Measurements from ENCODE around the gene NR3C1.

NR3C1 gene

DNA sequence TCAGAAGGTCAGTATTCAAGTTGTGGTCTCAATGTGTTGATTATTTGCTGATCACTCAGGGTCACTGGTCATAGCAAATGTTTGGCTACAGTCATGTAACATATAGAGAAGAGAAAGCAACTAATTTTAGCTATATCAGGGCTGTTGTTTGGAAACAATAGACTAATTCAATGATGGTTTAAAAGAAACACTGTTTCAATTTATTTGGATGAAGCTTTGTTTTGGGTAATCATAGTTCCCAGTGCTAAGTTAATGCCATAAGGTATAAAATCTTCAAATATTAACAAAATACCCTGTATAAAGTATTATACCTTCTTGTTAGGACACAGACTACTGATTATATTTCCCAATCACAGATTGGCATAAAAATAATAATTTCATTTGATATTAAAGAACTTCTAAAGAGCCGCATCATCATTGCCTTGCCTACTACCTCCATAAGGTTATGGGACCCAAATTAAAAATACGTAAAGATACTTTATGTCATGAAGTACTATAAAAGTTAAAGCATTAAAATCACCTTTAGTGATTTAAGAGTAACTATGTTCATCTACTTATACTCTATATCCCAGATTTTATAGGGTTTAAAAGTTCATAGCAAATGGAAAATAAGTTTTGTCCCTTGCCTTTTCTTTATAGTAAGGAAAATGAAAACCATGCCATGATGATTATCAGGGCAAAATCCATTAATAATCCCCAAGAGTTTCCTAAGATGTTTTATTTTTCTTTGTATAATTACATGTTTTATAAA is 6.0 kb downstream of the NR3C1 start:
- no peak for DNase-seq

DNA sequence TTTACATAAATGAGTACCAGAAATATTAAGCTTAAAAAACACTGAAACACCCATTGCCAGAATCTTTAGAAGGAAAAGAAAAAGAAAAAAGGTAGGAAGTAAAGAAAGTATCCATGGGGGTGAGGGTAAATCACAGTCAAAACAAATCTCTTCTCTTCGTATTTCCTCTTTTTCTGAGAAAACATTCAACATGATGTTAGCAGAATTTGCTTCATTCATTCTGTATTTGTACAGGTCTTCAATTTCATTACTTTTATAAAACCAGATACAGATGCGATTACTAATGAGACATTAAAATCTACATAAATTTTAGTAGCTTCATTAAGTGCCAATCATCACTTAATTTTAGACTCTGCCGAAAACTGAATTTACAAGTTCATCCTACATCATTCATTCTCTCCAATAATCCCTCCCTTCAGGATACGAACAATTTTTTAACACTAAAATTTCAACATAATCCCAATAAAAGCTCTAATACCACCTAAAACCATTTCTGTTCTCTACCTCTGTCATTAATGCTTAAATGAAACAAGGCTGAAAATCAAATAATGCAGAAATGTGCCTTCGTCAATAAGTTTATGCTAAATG is 7.0 kb downstream of the NR3C1 start:
- DNase-seq = no peak

DNA sequence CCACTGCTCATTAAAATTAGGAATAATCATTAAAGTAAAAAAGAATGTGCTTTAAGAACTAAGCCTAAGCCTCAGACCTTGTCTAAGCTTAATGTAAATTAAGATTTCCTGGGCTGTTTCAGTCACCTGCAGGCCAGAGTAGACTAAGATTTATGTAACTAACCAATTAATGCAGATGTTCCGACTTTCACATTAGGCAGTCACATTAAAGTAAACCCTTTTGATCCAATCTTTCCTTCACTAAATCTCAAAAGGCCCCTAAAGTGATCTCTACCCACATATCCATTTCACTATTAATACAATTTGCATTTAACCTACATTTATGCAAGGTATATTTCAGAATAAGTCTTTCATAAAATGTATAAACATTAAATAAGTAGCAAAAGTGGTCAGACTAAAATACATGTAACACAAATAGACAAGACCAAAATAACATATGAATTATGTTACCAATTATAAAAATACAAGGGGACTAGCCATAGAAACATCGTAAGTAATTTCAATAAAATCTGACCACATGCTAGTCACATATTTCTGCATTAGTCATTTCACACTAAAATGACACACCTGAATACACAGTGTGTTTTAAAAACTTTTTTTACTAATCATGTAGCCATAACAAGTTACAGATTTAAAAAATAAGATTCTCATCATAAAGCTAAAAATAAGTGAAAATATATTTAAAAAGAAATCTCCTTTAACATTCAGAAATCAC is 7.7 kb downstream of the NR3C1 start:
- no peak for DNase-seq

DNA sequence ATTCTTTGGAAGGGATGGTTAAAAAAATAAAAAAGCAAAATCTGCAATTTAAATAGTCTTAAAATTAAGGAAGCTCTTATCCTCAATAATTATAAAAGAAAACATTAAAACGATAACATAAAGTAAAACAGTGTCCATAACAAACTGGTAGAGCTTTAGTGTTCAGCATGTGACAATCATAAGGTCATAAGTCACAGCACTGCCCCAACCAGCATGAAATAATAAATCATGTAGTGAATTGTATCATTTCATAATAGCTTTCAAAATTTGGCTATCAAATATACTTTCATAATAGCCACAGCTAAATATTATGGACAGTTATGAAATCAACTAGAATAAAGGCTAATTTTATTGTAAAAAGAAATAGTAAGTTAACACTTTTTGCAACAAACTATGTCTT is 10.0 kb downstream of the NR3C1 start:
- no peak for DNase-seq

DNA sequence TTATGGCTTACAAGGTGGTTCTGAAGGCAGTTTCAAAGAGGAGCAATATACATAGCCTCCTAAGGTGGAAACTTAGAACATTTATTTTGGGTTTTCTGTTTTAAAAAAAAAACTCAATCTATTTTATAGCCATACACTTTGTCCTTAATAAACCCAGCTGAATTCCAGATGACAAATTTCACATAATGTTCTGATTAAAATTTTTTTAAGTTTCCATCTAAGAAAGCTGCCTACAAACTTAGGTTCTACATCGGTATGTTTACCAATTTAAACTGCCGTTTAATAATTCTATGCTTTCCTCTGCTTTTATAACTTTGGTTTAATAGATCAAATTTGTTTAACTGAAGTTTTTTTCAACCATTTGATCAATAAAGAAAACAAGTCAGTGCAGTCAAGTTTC is 12.5 kb downstream of the NR3C1 start:
- DNase-seq = no peak

DNA sequence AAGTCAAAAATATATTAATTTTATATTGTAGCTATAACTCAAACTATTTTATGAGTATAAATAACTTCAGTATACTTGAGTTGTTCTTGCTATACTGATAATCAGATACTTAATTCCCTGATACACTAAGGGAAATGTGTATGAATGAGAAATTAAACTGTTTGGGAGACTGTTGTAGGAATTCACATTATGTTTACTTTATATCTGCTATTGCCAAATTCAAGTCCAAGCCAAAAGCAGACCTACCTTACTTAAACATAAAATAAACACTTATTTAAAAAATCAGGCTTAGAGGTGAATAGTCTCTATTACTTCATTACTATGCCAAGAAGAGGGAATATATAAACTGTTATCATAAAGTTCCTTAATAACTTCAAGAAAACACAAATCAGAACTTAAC is 13.2 kb downstream of the NR3C1 start:
- DNase-seq = no peak

DNA sequence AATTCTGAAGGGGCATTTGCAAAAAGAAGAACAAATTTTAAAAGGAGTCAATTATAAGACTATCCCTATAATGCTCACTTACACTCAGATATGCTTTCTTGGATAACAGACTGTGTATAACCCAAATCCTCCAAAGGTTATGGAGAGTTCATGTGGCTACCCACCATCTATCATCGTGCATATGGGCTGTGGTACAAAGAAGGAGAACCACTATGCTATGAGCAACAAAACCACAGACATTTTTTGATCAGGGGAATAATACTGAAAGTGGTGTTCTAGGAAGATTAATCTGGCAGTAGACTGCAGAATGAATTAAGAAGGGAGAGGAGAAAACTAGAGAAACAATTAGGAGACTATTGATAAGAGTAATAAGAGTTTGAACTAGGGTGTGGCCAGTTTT is 16.8 kb downstream of the NR3C1 start:
- DNase-seq = no peak

DNA sequence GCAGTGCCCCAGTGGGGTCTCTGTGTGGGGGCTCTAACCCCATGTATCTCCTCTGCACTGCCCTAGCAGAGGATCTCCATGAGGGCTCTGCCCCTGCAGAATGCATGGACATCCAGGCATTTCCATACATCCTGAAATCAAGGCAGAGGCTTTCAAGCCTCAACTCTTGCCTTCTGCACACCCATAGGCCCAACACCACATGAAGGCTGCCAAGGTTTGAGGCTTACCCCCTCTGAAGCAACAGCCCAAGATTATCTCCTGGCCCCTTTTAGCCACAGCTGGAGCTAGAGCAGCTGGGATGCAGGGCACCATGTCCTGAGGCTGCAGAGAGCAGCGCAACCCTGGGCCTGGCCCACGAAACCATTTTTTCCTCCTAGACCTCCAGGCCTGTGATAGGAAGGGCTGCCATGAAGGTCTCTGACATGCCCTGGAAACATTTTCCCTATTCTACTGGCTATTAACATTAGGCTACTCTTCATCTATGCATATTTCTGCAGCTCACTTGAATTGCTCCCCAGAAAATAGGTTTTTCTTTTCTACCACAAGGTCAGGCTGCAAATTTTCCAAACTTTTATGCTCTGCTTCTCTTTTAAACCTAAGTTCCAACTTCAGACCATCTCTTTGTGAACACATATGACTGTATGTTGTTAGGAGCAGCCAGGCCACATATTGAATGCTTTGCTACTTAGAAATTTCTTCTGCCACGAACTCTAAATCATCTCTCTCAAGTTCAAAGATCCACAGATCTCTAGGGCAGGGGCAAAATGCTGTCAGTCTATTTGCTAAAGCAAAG is 18.4 kb downstream of the NR3C1 start:
- DNase-seq = no peak

DNA sequence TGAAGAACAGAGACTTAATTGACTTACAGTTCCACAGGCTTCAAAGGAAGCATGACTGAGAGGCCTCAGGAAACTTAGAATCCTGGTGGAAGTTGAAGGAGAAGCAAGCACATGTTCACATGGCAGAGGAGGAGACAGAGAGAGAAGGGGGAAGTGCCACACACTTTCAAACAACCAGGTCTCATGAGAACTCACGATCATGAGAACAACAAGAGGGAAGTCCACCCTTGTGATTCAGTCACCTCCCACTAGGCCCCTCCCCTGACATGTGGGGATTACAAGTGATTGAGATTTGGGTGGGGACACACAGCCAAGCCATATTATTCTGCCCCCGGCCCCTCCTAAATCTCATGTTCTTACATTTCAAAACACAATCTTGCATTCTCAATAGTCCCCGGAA is 19.5 kb downstream of the NR3C1 start:
- no peak for DNase-seq

DNA sequence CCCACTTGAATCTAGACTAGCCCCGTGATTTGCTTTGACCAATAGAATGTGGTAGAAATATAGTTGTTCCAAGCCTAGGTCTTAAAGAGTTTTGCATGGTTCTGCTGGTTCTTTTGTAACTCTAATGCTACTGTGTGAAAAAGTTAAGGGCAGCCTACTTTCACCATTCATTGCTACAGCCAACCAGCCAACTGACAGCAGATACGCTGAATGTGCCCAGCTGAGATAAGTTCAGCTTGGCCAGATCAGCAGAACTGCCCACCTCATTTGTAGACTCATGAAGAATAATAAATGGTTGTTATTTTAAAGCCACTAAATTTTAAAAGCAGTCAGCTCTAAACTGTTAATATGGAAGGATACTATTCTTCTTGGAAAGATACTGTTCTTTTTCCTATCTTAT is 23.9 kb downstream of the NR3C1 start:
- no peak for DNase-seq

DNA sequence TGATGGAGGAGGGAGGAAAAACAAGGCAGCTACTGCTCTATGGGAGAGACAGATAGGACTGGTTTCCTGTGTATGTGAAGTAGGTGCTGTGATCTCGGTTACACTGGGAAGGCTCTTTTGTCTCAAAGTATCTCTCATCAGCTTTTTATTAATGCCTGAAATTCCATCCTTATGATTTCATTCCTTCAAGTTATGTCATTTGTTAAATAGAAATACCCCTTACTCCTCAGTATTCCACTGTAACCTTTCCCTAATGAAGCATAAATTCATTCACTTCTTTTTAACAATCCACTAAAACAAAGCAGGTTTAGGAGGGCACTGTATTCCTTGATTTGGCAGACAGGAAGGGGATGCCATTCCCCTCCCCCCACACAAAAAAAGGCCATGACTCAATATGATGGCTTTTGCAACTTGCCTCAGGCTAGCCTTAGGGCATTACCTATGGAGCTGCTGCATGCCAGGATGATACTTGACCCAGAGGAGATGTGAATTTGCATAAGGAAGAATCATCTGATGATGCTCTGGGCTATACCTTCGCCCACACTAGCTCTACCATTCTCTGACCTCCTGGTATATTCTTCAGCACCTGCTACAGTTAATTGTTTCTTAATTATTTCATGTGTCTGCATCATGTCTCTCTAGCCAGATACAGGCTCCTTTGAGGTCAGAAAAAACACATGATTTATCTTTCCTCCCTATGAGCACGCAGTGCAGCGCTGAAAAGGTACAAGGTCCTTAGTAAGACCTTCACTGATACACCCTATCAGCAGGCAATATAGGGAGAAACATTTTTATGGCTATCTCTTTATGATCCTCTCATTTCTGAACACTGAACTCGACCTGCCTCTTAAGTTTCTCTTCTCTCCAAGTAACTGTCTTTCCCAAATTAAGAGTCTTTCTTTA is 26.3 kb downstream of the NR3C1 start:
- DNase-seq = peak; percentile 9

DNA sequence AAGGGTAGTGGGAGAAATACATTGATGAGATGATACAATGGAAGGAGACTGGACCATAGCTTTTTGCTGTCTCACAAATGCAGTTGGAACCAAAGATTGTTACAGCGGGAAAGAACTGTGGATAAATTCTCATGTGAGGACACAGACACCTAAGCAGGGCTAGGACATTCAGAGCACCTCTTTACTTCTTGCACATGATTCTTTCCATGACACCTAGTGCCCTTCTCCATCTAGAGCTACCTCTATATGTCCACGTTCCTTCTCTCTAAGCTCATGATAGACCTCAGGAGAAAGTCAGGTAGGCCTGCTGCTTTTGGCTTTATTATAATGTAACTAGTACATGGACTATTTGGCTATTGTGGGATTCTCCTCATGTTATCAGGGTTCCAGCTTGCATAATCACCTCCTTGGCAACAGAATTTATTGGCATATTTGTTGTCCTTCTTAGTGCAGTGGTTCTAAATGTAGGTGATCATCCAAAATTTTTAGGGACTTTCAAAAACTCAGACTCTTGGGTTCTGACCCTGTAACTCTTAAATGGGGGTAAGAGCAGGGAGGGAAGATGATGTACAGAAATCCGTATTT is 27.2 kb downstream of the NR3C1 start:
- no peak for DNase-seq

DNA sequence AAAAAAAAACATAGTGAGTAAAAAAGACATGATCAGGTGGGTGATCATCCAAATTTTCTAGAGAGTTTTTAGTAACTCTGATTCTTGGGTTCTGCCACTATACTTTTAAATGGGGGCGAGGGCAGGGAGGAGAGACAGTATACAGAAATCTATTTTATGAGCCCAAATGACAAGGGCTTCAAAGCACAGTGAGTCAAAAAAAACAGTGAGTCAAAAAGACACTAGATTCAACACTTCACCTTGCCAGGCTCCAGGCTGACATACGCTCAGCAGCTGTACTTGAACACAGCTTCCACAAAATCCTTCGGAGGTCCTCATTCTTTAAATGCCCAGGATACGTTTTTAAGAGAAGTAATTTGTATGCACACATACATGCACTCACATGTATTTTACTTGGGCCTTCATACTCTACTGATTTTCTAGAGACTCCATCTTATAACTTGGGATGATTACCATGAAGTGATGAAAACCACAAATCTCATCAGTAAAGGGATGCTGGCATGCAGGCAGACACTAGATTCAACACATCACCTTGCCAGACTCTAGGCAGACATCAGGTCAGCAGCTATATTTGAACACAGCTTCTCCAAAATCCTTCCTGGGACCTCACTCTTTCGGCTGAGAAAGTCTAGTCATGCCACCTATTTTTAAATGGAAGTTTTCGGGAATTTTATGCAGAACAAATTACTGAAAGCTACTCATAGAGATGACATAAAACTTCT is 28.8 kb downstream of the NR3C1 start:
- DNase-seq = no peak

DNA sequence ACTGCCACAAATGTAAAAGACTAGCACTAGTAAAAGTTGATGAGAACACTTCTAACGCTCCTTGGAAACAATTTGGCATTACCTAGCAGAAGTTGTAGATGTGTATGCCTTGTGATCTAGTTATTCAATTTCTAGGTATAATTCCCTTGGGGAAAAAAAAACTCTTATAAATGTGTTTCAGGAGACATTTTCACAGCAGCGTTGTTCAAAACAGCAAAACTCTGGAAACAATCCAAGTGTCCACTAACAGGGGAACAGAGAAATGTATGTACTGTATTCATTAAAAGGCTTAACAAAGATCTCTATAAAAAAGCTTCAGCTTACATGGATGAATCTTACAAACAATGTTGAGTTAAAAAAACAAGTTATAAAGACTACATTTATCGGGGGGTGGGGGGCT is 30.4 kb downstream of the NR3C1 start:
- no peak for DNase-seq

DNA sequence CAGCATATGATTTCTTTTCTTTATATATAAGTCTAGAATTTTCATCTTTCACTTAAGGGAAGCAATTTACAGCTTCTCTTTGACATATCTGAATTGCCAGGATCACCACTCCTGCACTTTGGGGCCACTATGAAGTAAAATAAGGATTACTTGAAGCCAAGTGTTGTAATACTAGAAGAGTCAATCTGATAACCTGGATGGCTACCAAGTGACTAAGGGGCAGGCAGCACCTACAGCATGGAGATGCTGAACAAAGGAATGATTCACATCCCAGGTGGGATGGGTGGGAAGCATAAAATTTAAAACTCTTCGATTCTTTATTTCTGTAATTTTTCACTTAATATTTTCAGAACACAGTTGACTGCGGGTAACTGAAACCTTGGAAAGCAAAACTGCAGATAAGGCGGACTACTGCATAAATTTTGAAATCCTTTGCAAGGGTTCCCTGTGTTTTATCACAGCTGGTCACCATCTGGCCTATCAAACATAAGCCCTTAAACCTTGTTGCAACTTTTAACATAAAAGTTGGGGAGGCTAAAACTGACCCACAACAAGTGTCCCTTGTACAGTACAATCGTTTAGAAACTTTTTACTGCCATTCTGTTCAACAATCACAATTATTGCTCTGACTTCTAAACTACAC is 31.2 kb downstream of the NR3C1 start:
- DNase-seq = no peak

DNA sequence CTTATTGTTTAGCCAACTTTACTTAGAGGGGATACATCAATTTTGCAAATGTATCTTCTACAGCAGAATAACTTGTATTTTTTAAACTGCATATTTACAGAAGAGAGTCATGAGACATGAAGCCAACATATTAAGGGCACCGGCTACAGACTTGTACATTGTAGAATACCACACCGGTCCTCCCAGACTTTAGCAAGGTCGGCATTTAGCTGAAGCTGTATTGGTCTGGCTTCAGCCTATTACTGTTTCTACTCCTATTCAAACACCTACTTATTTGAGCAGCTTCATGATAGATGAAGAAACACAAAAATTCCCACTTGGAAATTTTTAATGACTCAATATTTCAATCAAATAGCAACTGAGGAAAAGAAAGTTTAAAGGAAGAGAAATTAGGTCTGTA is 33.0 kb downstream of the NR3C1 start:
- no peak for DNase-seq

DNA sequence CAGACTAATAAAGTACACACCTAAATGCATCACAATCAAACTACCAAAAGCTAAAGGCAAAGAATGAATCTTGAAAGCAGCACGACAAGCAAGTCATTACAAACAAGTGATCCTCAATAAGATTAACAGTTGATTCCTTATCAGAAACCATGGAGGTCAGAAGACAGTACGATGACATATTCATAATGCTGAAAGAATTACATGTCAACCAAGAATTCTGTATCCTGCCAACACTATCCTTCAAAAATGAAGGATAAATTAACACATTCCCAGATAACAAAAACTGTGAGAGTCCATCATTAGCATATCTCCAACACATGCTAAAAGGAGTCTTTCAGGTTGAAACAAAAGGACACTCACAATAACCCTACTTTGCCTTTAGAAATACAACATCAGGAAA is 39.4 kb downstream of the NR3C1 start:
- DNase-seq = no peak

DNA sequence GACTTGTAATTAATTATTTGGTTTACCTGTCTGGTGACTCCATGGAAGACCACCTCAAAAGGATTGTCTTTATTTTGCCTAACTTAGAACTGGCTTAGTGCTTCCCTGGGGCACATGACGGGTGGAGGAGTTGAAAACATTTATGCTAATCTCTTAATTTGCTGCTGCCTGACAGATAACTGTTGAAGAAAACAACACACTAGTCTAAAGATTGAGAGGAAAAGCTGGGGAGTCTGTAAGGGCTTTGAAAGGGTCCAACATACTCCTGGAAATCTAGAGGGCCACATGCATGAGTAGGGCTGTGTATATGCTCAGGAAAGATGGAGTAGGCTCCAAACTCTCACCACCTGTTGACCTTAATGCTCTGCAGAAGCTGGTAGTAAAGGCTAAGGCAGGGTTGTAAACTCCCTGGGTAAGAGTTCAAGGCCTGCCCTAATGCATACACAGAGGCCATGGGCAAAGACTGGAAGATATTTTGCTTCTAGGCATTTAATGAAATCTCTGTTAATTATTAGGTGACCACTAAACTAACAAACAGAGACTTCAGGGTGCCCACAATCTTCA is 40.7 kb downstream of the NR3C1 start:
- no peak for DNase-seq

DNA sequence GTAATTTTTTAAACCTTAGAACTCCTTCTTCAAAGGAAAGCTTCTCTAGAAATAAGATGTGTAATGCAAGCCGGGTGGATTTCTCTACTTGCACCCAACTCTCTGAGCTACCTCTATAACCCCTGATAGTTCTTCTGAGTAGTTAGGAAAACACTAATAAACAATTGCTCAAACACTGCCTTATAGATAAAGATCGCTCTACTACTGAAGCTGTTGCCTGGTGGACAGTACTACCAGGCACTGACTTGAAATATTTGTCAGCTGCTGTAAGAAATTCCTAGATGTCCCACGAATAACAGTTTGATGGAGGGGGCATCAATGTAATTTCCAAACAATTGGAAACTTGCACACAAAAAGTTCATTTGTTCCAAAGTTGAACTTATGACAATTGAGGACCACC is 42.0 kb downstream of the NR3C1 start:
- no peak for DNase-seq

DNA sequence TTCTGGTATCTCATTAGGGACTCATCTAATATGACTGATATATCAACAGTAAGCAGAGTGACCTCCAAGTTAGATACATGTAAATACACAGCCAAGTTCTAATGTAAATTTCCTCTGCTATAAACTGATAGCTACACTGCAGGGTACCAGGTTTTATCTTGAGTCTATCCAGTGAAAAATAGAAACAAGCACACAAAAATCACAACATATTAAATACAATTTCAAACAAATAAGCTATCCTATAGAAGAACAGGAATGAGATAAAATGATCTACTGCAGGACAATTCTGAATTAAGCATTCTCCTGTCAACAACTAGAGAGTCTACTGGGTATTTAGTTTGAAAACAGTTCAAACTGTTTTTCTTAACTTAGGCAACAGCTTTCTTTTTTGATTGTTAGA is 42.7 kb downstream of the NR3C1 start:
- DNase-seq = no peak

DNA sequence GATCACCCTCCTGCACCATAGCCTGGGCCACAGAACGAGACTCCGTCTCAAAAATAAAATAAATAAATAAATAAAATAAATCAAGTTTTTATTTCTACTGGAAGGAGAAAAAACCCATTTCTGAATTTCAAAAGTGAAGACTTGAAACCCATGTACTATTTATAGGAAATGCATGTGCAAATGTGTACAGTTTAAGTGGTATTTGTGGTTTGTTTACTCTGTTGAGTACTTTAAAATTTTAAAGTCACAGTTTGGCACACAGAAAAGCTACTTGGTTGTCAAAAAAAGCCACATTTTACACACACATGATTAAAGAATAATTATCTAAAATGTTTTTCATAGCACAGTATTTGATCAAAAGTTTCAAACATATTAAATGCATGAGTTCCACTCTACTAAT is 43.6 kb downstream of the NR3C1 start:
- DNase-seq = no peak

All from retina (tissue), 1 donor.